Ovary (tissue), 9 donors: ENCODE measurements around the gene MXD1. TPM values are rescaled to one million over a fixed set of nuclear protein-coding genes. Genes with fewer than 3 reads are reported as not detected.

ENCODE experiments used
- DNase-seq, 5 donors: peaks; one replicate each; pipeline ENCODE4 v3.0.0-alpha.2; 2019 to 2020
- H3K27ac ChIP-seq, 2 donors: fragments of 200-600 bp; one replicate each; pipeline versions ENCODE4 v1.5.1 to v1.8.0; 2019 to 2022
- H3K27me3 ChIP-seq: fragments of 200-600 bp; one replicate; pipeline ENCODE4 v1.8.0; 2022
- H3K36me3 ChIP-seq: fragments of 200-600 bp; sonication (generic); one replicate; pipeline ENCODE4 v1.5.1; 2019
- H3K4me1 ChIP-seq: one replicate; pipeline ENCODE4 v1.8.1; 2013; ENCODE audit warnings: mild to moderate bottlenecking, moderate library complexity; ENCODE audit not compliant: insufficient read depth
- H3K4me3 ChIP-seq: fragments of 200-600 bp; sonication (generic); one replicate; pipeline ENCODE4 v1.5.1; 2017
- H3K9me3 ChIP-seq, 2 donors: fragments of 200-600 bp in 1 of 2; sonication (generic) in 1 of 2; one replicate each; pipeline versions ENCODE4 v1.5.1 to v1.8.1; 2013 to 2019; ENCODE audit warnings: mild to moderate bottlenecking in 1 of 2, moderate library complexity in 1 of 2
- CTCF ChIP-seq, 3 donors: fragments of 450-650 bp in 2 of 3; fragments of 200-600 bp in 1 of 3; IDR thresholded peaks; one replicate each; pipeline versions ENCODE4 v1.5.1 to v1.8.0; 2016 to 2022; ENCODE audit warnings: antibody characterized with exemption in 3 of 3, mild to moderate bottlenecking in 1 of 3
- EP300 ChIP-seq: sonication (generic); formaldehyde crosslinking; IDR thresholded peaks from one replicate; pipeline ENCODE4 v1.6.1; 2017; ENCODE audit warnings: antibody characterized with exemption
- POLR2A ChIP-seq: fragments of 450-650 bp; IDR thresholded peaks from one replicate; pipeline ENCODE4 v1.6.1; 2017; ENCODE audit warnings: antibody characterized with exemption, mild to moderate bottlenecking, moderate library complexity
- WGBS, 3 donors: extraction: QIAGEN DNeasy Blood & Tissue Kit in 1 of 3; methylation state at CpG; one replicate each; pipeline versions ENCODE4 v1.1.5 to v1.1.7; 2013 to 2017; 5-methylcytosine and 5-hydroxymethylcytosine counted together
- intact Hi-C, 4 donors: fragments of 100-400 bp; cut with DNase I; formaldehyde crosslinking; loops; one replicate each; pipeline versions ENCODE4 v1.11.0 to v1.15.1; 2022 to 2023
- polyA plus RNA-seq, 2 donors: library from polyadenylated mRNA; stranded (reverse); fragments of 200-250 nt in 1 of 2; fragments of 350-450 nt in 1 of 2; fragmentation: Illumina TruSeq in 1 of 2; extraction: RNeasy Lipid Tissue Mini Kit (QIAGEN cat#74804) in 1 of 2; gene quantifications; one replicate each; pipeline ENCODE4 v1.2.3, GENCODE V29; 2013 to 2014
- small RNA-seq: library from RNA; depleted of rRNA; stranded (forward); fragments of <200 nt; gene quantifications from one replicate; pipeline ENCODE3, GENCODE V24; 2016
- total RNA-seq, 7 donors: library from RNA; depleted of rRNA in 2 of 7; stranded (reverse); fragments of >200 nt in 2 of 7; fragmentation: NEBNext Ultra II Directional in 3 of 7; extraction: Animal tissue kit (Norgen Biotek cat#: 25700) in 3 of 7; gene quantifications; one replicate each; pipeline versions ENCODE4 v1.1.0 to v1.2.4, GENCODE V29; 2016 to 2023
- donor health status: DM: no; HTN: no; CAD: no; lungs with moderate emphysema.
- donor health status: DM: no; HTN: no; CAD: no.
- donor health status: Bipolar disorder and iron deficiency.
- donor health status: DM: yes; HTN: yes; CAD: no.
- donor health status: DM: no; HTN: no; CAD: no.
- donor health status: DM: yes; HTN: yes; CAD: no.

MXD1 gene
- total and polyA plus RNA-seq, 9 donors, result 3.4 to 13.7 (median 6.7) TPM

DNA sequence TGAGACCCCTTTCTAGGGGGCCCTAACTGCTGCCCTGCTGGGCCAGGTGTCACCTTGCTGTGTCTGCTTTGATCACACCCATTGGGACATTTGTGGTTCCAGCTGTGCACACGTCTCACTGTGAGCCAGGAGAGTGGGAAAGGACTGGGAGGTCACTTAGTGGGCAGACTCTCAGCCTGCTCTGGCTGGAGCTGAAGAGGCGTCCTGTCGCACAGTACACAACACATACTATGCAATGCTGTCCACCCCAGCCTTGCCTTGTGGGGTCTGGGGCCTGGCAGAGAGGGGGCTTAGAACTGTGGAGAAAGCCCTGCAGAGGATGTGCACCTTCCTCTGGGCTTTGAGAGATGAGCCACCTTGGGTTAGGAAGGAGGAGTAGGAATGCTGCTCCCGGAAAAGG lies 71.8 kb downstream of the MXD1 start:
- Histone ChIP-seq H3K4me3 (no peak overlapping the region), H3K27ac (no peak overlapping the region), H3K4me1 (no peaks in the 10 kb centered on the region), H3K9me3 (no peaks in the 10 kb centered on the region), H3K36me3 (no peaks in the 10 kb centered on the region), H3K27me3 (no peaks in the 10 kb centered on the region)
- no peak for DNase-seq
- intact Hi-C loops, result no loop called here
- TF ChIP-seq EP300 (no peak), CTCF (IDR thresholded peaks at IDR 0.05) (no peak), POLR2A (no peak)
- WGBS, 3 donors, result 83 to 94% (median 88%) methylated on average over 4 of the region's 4 CpGs

DNA sequence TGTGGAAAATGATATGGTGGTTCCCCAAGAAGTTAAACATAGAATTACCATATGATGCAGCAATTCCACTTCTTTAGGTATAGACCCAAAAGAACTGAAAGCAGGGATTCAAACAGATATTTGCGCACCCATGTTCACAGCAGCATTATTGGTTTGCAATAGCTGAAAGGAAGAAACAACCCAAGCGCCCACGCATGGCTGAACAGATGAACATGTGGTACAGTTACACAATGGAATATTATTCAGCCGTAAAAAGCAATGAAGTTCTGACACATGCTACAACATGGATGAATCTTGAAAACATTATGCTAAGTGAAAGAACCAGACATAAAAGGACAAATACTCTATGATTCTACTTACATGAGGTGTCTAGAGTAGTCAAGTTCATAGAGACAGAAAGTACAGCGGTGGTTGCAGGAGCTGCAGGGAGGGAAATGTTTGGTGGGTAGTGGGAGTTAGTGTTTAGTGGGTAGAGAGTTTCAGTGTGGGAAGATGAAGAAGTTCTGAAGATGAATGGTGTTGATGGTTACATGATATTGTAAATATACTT lies 73.3 kb downstream of the MXD1 start:
- no peak for TF ChIP-seq EP300
- TF ChIP-seq POLR2A, result no peak
- no peak for TF ChIP-seq CTCF (IDR thresholded peaks at IDR 0.05)
- 94 to 98% (median 97%) methylated on average over 5 of the region's 5 CpGs for WGBS, 3 donors
- DNase-seq, result no peak
- H3K9me3 ChIP-seq, result no peaks in the 10 kb centered on the region
- no peak overlapping the region for H3K4me3 ChIP-seq
- H3K36me3 ChIP-seq, result no peaks in the 10 kb centered on the region
- H3K27me3 ChIP-seq, result no peaks in the 10 kb centered on the region
- no peak overlapping the region for H3K27ac ChIP-seq
- intact Hi-C loops, result no loop called here
- H3K4me1 ChIP-seq, result no peaks in the 10 kb centered on the region

DNA sequence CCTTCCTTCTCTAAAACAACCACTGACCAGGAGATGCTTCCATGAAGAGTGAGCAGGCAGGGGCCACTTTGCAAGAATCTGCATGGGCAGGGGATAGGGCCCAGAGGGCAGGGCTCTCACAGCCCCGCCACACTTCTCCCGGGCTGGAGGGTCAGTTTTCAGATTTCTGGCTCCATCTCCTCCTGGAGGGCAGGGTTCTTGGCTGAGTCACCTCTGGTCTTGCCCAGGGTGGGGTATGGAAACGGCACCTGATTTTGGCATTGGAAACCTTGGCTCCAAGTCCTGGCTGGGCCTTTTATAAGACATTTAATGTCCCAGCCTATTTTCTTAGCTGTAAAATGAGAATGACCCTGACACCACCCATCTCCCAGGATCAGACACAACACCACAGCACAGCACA lies 74.1 kb downstream of the MXD1 start:
- Histone ChIP-seq H3K27me3 (no peaks in the 10 kb centered on the region), H3K4me3 (no peak overlapping the region), H3K36me3 (no peaks in the 10 kb centered on the region), H3K27ac (no peak overlapping the region), H3K4me1 (no peaks in the 10 kb centered on the region), H3K9me3 (no peaks in the 10 kb centered on the region)
- TF ChIP-seq EP300 (no peak), POLR2A (no peak)
- 70 to 81% (median 74%) methylated on average over 3 of the region's 3 CpGs for WGBS, 3 donors
- no peak for DNase-seq
- intact Hi-C loops, result no loop called here

DNA sequence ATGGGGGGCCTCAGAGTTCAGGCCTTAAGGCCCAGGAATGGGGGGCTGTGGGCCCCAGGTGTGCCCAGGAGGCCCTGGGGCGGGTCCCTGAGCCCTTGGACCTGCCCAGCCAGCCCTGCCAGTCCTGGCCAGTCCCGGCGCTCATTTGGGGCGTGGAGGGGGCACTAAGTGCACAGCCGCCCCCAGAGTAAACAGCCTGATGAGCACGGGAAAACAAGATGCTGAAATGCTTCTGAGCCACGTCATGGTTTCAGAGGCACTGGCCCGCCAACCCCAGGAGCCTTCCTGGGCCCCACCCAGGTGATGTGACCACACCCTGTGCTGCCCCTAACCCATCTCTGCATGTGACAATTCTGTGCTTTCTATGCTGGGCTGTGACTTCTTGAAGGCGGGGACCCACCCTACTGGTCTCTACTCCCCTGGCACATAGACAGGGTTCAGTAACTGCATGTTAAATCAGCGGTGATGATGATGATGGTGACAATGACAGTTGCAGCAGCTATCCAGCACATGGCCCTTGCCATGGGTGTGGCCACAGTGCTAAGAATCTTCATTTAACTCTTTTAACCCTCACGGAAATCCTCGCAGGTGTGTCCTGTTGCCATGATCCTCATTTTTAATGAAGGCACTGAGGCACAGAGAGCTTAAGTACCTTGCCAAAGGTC lies 74.7 kb downstream of the MXD1 start:
- Histone ChIP-seq H3K27me3 (no peaks in the 10 kb centered on the region), H3K9me3 (no peaks in the 10 kb centered on the region), H3K4me3 (no peak overlapping the region), H3K27ac (no peak overlapping the region), H3K36me3 (no peaks in the 10 kb centered on the region), H3K4me1 (no peaks in the 10 kb centered on the region)
- 90 to 95% (median 94%) methylated on average over 12 of the region's 12 CpGs for WGBS, 3 donors
- DNase-seq, result no peak
- intact Hi-C loops, result no loop called here
- TF ChIP-seq EP300 (no peak), CTCF (IDR thresholded peaks at IDR 0.05) (no peak), POLR2A (no peak)

Small RNA genes lying within 50 kb of the gene (small RNA-seq; reads per million reads assigned to genes)
- not detected for gene RPL23AP92

Other genes starting within 250 kb of the MXD1 start
- 10 to 100 TPM; 25.4 to 89.7 (median 77.1) TPM for gene ANXA4, start 173.0 kb upstream of the MXD1 start, total RNA-seq
- gene ANXA4, start 173.0 kb upstream of the MXD1 start, polyA plus RNA-seq, result 10 to 100 TPM; 43.4 to 71.8 TPM
- 10 to 100 TPM in 6 of 7 donors, 1 to 10 TPM in 1; 9.4 to 13.8 (median 12.2) TPM for gene GMCL1, start 85.4 kb upstream of the MXD1 start, total RNA-seq
- 1 to 10 TPM; 6.9 to 9.1 TPM for gene GMCL1, start 85.4 kb upstream of the MXD1 start, polyA plus RNA-seq
- 10 to 100 TPM; 31.6 to 69.0 (median 37.0) TPM for gene SNRNP27, start 21.2 kb upstream of the MXD1 start, total RNA-seq
- 10 to 100 TPM; 40.7 to 44.2 TPM for gene SNRNP27, start 21.2 kb upstream of the MXD1 start, polyA plus RNA-seq
- gene ASPRV1, start 46.5 kb downstream of the MXD1 start, total RNA-seq, result 1 to 10 TPM; 2.1 to 5.5 (median 4.4) TPM
- gene ASPRV1, start 46.5 kb downstream of the MXD1 start, polyA plus RNA-seq, result 1 to 10 TPM; 1.1 to 4.5 TPM
- 100 to 1,000 TPM in 6 of 7 donors, 10 to 100 TPM in 1; 77.1 to 302 (median 267) TPM for gene PCBP1, start 172.4 kb downstream of the MXD1 start, total RNA-seq
- 100 to 1,000 TPM; 207 to 272 TPM for gene PCBP1, start 172.4 kb downstream of the MXD1 start, polyA plus RNA-seq